Sciatic nerve (tissue), 2 donors: Measurements from ENCODE around the gene MAPK13. TPM values are rescaled to one million over a fixed set of nuclear protein-coding genes. Genes with fewer than 3 reads are reported as not detected.

Experiments
- ATAC-seq: fragments of 200-7000 bp; cut with Tn5 transposase; one replicate; pipeline ENCODE4 v1.9.1; 2020; ENCODE audit warnings: mild to moderate bottlenecking, moderate library complexity
- DNase-seq: peaks from one replicate; pipeline ENCODE4 v3.0.0-alpha.2; 2020; ENCODE audit warnings: low spot score
- intact Hi-C: fragments of 100-400 bp; cut with DNase I; formaldehyde crosslinking; loops from one replicate; pipeline ENCODE4 v1.14.2; 2022
- total RNA-seq: library from RNA; stranded (reverse); fragmentation: NEBNext Ultra II Directional; extraction: Animal tissue kit (Norgen Biotek cat#: 25700); gene quantifications from one replicate; pipeline ENCODE4 v1.2.1, GENCODE V29; 2021
- donor health status: DM: no; HTN: no; CAD: no.
- donor health status: DM: no; HTN: no; CAD: no.

MAPK13 gene
- total RNA-seq, 1 donor from 2014 or later: 12.8 TPM

- no peak for DNase-seq
- ATAC-seq: no peak
- intact Hi-C loops: no loop called here
Measured at GRCh38 chr6:36139991-36140710, 9.8 kb downstream of the MAPK13 start.

GRCh38 chr6:36141091-36141490 lies 10.8 kb downstream of the MAPK13 start:
- DNase-seq (no peak), ATAC-seq (no peak)
- intact Hi-C loops: no loop called here

- ATAC-seq: no peak
- no peak for DNase-seq
- intact Hi-C loops: no loop called here
Measured at GRCh38 chr6:36141961-36142360, 11.6 kb downstream of the MAPK13 start.

GRCh38 chr6:36142971-36143838 lies 12.9 kb downstream of the MAPK13 start:
- DNase-seq: no peak
- ATAC-seq: no peak

GRCh38 chr6:36145495-36145894 lies 15.2 kb downstream of the MAPK13 start:
- intact Hi-C loops: no loop called here
- DNase-seq: no peak
- no peak for ATAC-seq

More at GRCh38 chr6:36142971-36143838, 12.9 kb downstream of the MAPK13 start:
- intact Hi-C loops: no loop called here

- DNase-seq: no peak
- ATAC-seq: no peak
- intact Hi-C loops: no loop called here
Measured at GRCh38 chr6:36147294-36147693, 17.0 kb downstream of the MAPK13 start.

GRCh38 chr6:36149476-36149875 lies 19.2 kb downstream of the MAPK13 start:
- ATAC-seq (peak; percentile 72), DNase-seq (no peak)
- intact Hi-C loops: no loop called here

GRCh38 chr6:36150283-36150682 lies 20.0 kb downstream of the MAPK13 start:
- ATAC-seq (peak; percentile 90), DNase-seq (no peak)
- intact Hi-C loops: no loop called here

- intact Hi-C loops: no loop called here
- DNase-seq: no peak
- no peak for ATAC-seq
Measured at GRCh38 chr6:36154286-36154685, 24.0 kb downstream of the MAPK13 start.

- ATAC-seq (no peak), DNase-seq (no peak)
- intact Hi-C loops: no loop called here
Measured at GRCh38 chr6:36155662-36156061, 25.3 kb downstream of the MAPK13 start.

GRCh38 chr6:36160147-36160760 lies 29.9 kb downstream of the MAPK13 start:
- DNase-seq (no peak), ATAC-seq (no peak)
- intact Hi-C loops: no loop called here

- intact Hi-C loops: no loop called here
- no peak for ATAC-seq
Measured at GRCh38 chr6:36169023-36170007, 39.0 kb downstream of the MAPK13 start.

GRCh38 chr6:36170704-36171103 lies 40.4 kb downstream of the MAPK13 start:
- intact Hi-C loops: no loop called here
- no peak for DNase-seq
- no peak for ATAC-seq

More at GRCh38 chr6:36169023-36170007, 39.0 kb downstream of the MAPK13 start:
- DNase-seq: no peak

- DNase-seq (no peak), ATAC-seq (no peak)
- intact Hi-C loops: no loop called here
Measured at GRCh38 chr6:36171573-36171972, 41.3 kb downstream of the MAPK13 start.

- no peak for ATAC-seq
- intact Hi-C loops: no loop called here
- DNase-seq: no peak
Measured at GRCh38 chr6:36177166-36177565, 46.9 kb downstream of the MAPK13 start.

GRCh38 chr6:36178544-36178943 lies 48.2 kb downstream of the MAPK13 start:
- ATAC-seq: no peak
- intact Hi-C loops: no loop called here

GRCh38 chr6:36180126-36180525 lies 49.8 kb downstream of the MAPK13 start:
- intact Hi-C loops: no loop called here
- DNase-seq: no peak
- ATAC-seq: no peak

More at GRCh38 chr6:36178544-36178943, 48.2 kb downstream of the MAPK13 start:
- no peak for DNase-seq

- intact Hi-C loops: no loop called here
Measured at GRCh38 chr6:36184311-36184710, 54.0 kb downstream of the MAPK13 start.

GRCh38 chr6:36186199-36186598 lies 55.9 kb downstream of the MAPK13 start:
- no peak for DNase-seq
- intact Hi-C loops: no loop called here

More at GRCh38 chr6:36184311-36184710, 54.0 kb downstream of the MAPK13 start:
- ATAC-seq (no peak), DNase-seq (no peak)

More at GRCh38 chr6:36186199-36186598, 55.9 kb downstream of the MAPK13 start:
- ATAC-seq: no peak
